ENCODE measurements around the gene MAP2K6. TPM values are rescaled to one million over a fixed set of nuclear protein-coding genes. Genes with fewer than 3 reads are reported as not detected.

The MAP2K6 gene
- total RNA-seq, 1 donor from 2014 or later, result 30.5 TPM

- H3K4me1 Mint-ChIP-seq (ENCODE audit: unreplicated experiment), result peaks cover 62% of the 10 kb centered on the region
- peak overlapping the region; percentile 88 for H3K27ac Mint-ChIP-seq (ENCODE audit: unreplicated experiment)
- peak; percentile 39 for DNase-seq (ENCODE audit: low spot score)
- H3K4me3 Mint-ChIP-seq (ENCODE audit: unreplicated experiment), result peak overlapping the region; percentile 79
- peaks cover 4% of the 10 kb centered on the region for H3K36me3 Mint-ChIP-seq (ENCODE audit: low read depth, unreplicated experiment)
- H3K9me3 Mint-ChIP-seq (ENCODE audit: unreplicated experiment), result no peaks in the 10 kb centered on the region
- no peak for TF ChIP-seq CTCF (IDR thresholded peaks at IDR 0.05; ENCODE audit: unreplicated experiment)
- H3K27me3 Mint-ChIP-seq (ENCODE audit: unreplicated experiment), result no peaks in the 10 kb centered on the region
Observed at GRCh38 chr17:69501591-69502468, 87.3 kb downstream of the MAP2K6 start.

- no peaks in the 10 kb centered on the region for H3K27me3 Mint-ChIP-seq (ENCODE audit: unreplicated experiment)
- DNase-seq (ENCODE audit: low spot score), result no peak
- no peak overlapping the region for H3K4me3 Mint-ChIP-seq (ENCODE audit: unreplicated experiment)
- no peaks in the 10 kb centered on the region for H3K9me3 Mint-ChIP-seq (ENCODE audit: unreplicated experiment)
- no peak overlapping the region for H3K27ac Mint-ChIP-seq (ENCODE audit: unreplicated experiment)
- H3K36me3 Mint-ChIP-seq (ENCODE audit: low read depth, unreplicated experiment), result peaks cover 4% of the 10 kb centered on the region
- no peak for TF ChIP-seq CTCF (IDR thresholded peaks at IDR 0.05; ENCODE audit: unreplicated experiment)
- peaks cover 57% of the 10 kb centered on the region for H3K4me1 Mint-ChIP-seq (ENCODE audit: unreplicated experiment)
Observed at GRCh38 chr17:69503711-69504110, 89.2 kb downstream of the MAP2K6 start.

GRCh38 chr17:69505740-69506139, 91.2 kb downstream of the MAP2K6 start:
- no peak for TF ChIP-seq CTCF (IDR thresholded peaks at IDR 0.05; ENCODE audit: unreplicated experiment)
- H3K27me3 Mint-ChIP-seq (ENCODE audit: unreplicated experiment), result no peaks in the 10 kb centered on the region
- H3K36me3 Mint-ChIP-seq (ENCODE audit: low read depth, unreplicated experiment), result peaks cover 4% of the 10 kb centered on the region
- no peaks in the 10 kb centered on the region for H3K9me3 Mint-ChIP-seq (ENCODE audit: unreplicated experiment)
- peaks cover 51% of the 10 kb centered on the region for H3K4me1 Mint-ChIP-seq (ENCODE audit: unreplicated experiment)
- H3K4me3 Mint-ChIP-seq (ENCODE audit: unreplicated experiment), result no peak overlapping the region
- no peak for DNase-seq (ENCODE audit: low spot score)
- H3K27ac Mint-ChIP-seq (ENCODE audit: unreplicated experiment), result peak overlapping the region; percentile 14

GRCh38 chr17:69506489-69506888, 92.0 kb downstream of the MAP2K6 start:
- H3K9me3 Mint-ChIP-seq (ENCODE audit: unreplicated experiment), result no peaks in the 10 kb centered on the region
- no peak overlapping the region for H3K27ac Mint-ChIP-seq (ENCODE audit: unreplicated experiment)
- DNase-seq (ENCODE audit: low spot score), result no peak

More at GRCh38 chr17:69506489-69506888, 92.0 kb downstream of the MAP2K6 start:
- TF ChIP-seq CTCF (IDR thresholded peaks at IDR 0.05; ENCODE audit: unreplicated experiment), result peak; percentile 20
- Mint-ChIP-seq H3K4me3 (ENCODE audit: unreplicated experiment) (peak overlapping the region; percentile 42), H3K27me3 (ENCODE audit: unreplicated experiment) (no peaks in the 10 kb centered on the region), H3K4me1 (ENCODE audit: unreplicated experiment) (peaks cover 44% of the 10 kb centered on the region), H3K36me3 (ENCODE audit: low read depth, unreplicated experiment) (peaks cover 4% of the 10 kb centered on the region)

Measured in endothelial cell (in vitro differentiated cells).